Vagina (tissue), 2 donors: ENCODE data around the gene TNPO3.

Source experiments
- POLR2A ChIP-seq, 2 donors: fragments of 450-650 bp; IDR thresholded peaks; one replicate each; pipeline ENCODE4 v1.6.1; 2017; ENCODE audit warnings: antibody characterized with exemption in 2 of 2, mild to moderate bottlenecking in 2 of 2, moderate library complexity in 2 of 2
- POLR2AphosphoS5 ChIP-seq, 2 donors: sonication (generic); formaldehyde crosslinking; IDR thresholded peaks; one replicate each; pipeline ENCODE4 v1.9.0; 2017; ENCODE audit warnings: antibody characterized with exemption in 2 of 2, mild to moderate bottlenecking in 2 of 2, low read depth in 1 of 2; ENCODE audit not compliant: insufficient read depth in 1 of 2
- TF ChIP-seq, protein P1 (sequence below), 3 experiments: fragments of 450-650 bp in 2 of 3; fragments of 200-600 bp in 1 of 3; sonication (generic) in 1 of 3; IDR thresholded peaks; one replicate each; pipeline ENCODE4 v1.5.1; 2017 to 2019; ENCODE audit warnings: antibody characterized with exemption in 3 of 3, mild to moderate bottlenecking in 2 of 3, moderate library complexity in 2 of 3

DNA sequence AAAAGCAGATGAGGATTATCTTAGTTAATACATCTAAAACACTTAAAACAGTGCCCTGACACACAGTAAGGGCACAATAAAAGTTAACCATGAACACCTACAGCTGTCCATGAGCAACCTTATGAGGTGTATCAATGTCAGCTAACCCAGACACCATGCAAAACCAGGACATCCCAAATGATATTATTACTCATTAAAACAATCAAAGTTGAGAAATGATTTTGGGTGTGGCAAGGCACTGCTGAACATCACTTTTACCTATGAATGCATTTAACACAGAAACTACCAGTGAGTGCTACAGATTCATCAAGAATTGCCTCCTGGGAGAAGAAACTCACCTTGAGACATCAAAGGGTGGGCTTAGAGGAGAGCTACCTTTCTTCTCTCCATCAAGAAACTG lies 98.9 kb downstream of the TNPO3 start:
- TF ChIP-seq, protein P1, sequence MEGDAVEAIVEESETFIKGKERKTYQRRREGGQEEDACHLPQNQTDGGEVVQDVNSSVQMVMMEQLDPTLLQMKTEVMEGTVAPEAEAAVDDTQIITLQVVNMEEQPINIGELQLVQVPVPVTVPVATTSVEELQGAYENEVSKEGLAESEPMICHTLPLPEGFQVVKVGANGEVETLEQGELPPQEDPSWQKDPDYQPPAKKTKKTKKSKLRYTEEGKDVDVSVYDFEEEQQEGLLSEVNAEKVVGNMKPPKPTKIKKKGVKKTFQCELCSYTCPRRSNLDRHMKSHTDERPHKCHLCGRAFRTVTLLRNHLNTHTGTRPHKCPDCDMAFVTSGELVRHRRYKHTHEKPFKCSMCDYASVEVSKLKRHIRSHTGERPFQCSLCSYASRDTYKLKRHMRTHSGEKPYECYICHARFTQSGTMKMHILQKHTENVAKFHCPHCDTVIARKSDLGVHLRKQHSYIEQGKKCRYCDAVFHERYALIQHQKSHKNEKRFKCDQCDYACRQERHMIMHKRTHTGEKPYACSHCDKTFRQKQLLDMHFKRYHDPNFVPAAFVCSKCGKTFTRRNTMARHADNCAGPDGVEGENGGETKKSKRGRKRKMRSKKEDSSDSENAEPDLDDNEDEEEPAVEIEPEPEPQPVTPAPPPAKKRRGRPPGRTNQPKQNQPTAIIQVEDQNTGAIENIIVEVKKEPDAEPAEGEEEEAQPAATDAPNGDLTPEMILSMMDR (IDR thresholded peaks at IDR 0.05): no peak
- TF ChIP-seq POLR2AphosphoS5 (IDR thresholded peaks at IDR 0.05; ENCODE audit: insufficient read depth in 1 of 2, low read depth in 1 of 2) (no peak), POLR2A (IDR thresholded peaks at IDR 0.05) (no peak)
